NCI-H460 (cell line): Measurements from ENCODE around the gene HTRA3. TPM values are rescaled to one million over a fixed set of nuclear protein-coding genes. Genes with fewer than 3 reads are reported as not detected.

ENCODE experiments used
- DNase-seq: peaks from one replicate; pipeline ENCODE4 v3.0.0-alpha.2; 2016; ENCODE audit warnings: low read depth; ENCODE audit errors: extremely low read depth
- total RNA-seq: library from RNA; depleted of rRNA; stranded (reverse); fragments of >200 nt; shearing (Covaris generic); gene quantifications from 2 replicates; pipeline ENCODE4 v1.2.3, GENCODE V29; 2014

HTRA3 gene
- total RNA-seq, 1 experiment from 2014 or later = not detected

- DNase-seq = no peak
These were observed 52.2 kb downstream of the HTRA3 start for GRCh38 chr4:8321771-8322170.

GRCh38 chr4:8322794-8323704, 53.5 kb downstream of the HTRA3 start:
- DNase-seq = no peak

GRCh38 chr4:8323947-8324555, 54.5 kb downstream of the HTRA3 start:
- DNase-seq = no peak

- DNase-seq = no peak
These were observed 55.2 kb downstream of the HTRA3 start for GRCh38 chr4:8324640-8325239.

- no peak for DNase-seq
These were observed 55.9 kb downstream of the HTRA3 start for GRCh38 chr4:8325291-8325973.

GRCh38 chr4:8326206-8326605, 56.7 kb downstream of the HTRA3 start:
- DNase-seq = no peak

- no peak for DNase-seq
These were observed 58.9 kb downstream of the HTRA3 start for GRCh38 chr4:8328456-8328855.

- DNase-seq = no peak
These were observed 59.5 kb downstream of the HTRA3 start for GRCh38 chr4:8328866-8329559.

- DNase-seq = no peak
These were observed 60.0 kb downstream of the HTRA3 start for GRCh38 chr4:8329560-8329858.

- DNase-seq = no peak
These were observed 60.6 kb downstream of the HTRA3 start for GRCh38 chr4:8329859-8330761.

GRCh38 chr4:8330821-8331574, 61.4 kb downstream of the HTRA3 start:
- no peak for DNase-seq

GRCh38 chr4:8331575-8331955, 62.0 kb downstream of the HTRA3 start:
- no peak for DNase-seq

GRCh38 chr4:8332038-8332857, 62.7 kb downstream of the HTRA3 start:
- no peak for DNase-seq

- DNase-seq = no peak
These were observed 63.4 kb downstream of the HTRA3 start for GRCh38 chr4:8332891-8333331.

- no peak for DNase-seq
These were observed 64.3 kb downstream of the HTRA3 start for GRCh38 chr4:8333726-8334460.

GRCh38 chr4:8334786-8335460, 65.4 kb downstream of the HTRA3 start:
- DNase-seq = no peak

- no peak for DNase-seq
These were observed 66.3 kb downstream of the HTRA3 start for GRCh38 chr4:8335848-8336247.
